Neural progenitor cell (in vitro differentiated cells): ENCODE data around the gene PRRC1. TPM values are rescaled to one million over a fixed set of nuclear protein-coding genes. Genes with fewer than 3 reads are reported as not detected.

Source experiments
- DNase-seq: peaks from one replicate; pipeline ENCODE4 v3.0.0-alpha.2; 2016; ENCODE audit warnings: low spot score
- H2AFZ ChIP-seq: fragments of 200-600 bp; sonication (generic); replicated peaks from 2 replicates; pipeline ENCODE4 v1.6.1; 2016; ENCODE audit warnings: antibody characterized with exemption
- H3F3A ChIP-seq: fragments of 200-600 bp; sonication (generic); 2 replicates; pipeline ENCODE4 v1.6.1; 2016; ENCODE audit warnings: antibody characterized with exemption, low read depth
- H3K27ac ChIP-seq: fragments of 200-600 bp; sonication (generic); 2 replicates; pipeline ENCODE4 v1.5.1; 2016; ENCODE audit warnings: mild to moderate bottlenecking
- H3K27me3 ChIP-seq: fragments of 200-600 bp; sonication (generic); 2 replicates; pipeline ENCODE4 v1.6.1; 2016; ENCODE audit warnings: mild to moderate bottlenecking, moderate library complexity
- H3K36me3 ChIP-seq: fragments of 200-600 bp; sonication (generic); 2 replicates; pipeline ENCODE4 v1.5.1; 2016
- H3K4me1 ChIP-seq: fragments of 200-600 bp; sonication (generic); 2 replicates; pipeline ENCODE4 v1.6.1; 2016; ENCODE audit warnings: mixed run types
- H3K4me2 ChIP-seq: fragments of 200-600 bp; sonication (generic); 2 replicates; pipeline ENCODE4 v1.6.1; 2016
- H3K4me3 ChIP-seq: fragments of 200-600 bp; sonication (generic); 2 replicates; pipeline ENCODE4 v1.5.1; 2016
- H3K79me2 ChIP-seq: fragments of 200-600 bp; sonication (generic); 2 replicates; pipeline ENCODE4 v1.6.1; 2016; ENCODE audit warnings: low read depth
- H3K9ac ChIP-seq: fragments of 200-600 bp; sonication (generic); 2 replicates; pipeline ENCODE4 v1.6.1; 2016
- H3K9me3 ChIP-seq: fragments of 200-600 bp; sonication (generic); 2 replicates; pipeline ENCODE4 v1.5.1; 2016; ENCODE audit warnings: low read depth
- H4K20me1 ChIP-seq: fragments of 200-600 bp; sonication (generic); 2 replicates; pipeline ENCODE4 v1.6.1; 2016; ENCODE audit warnings: low read depth
- H3K27ac Mint-ChIP-seq: 3 replicates; pipeline ENCODE4 v1.8.0; 2021; ENCODE audit warnings: mixed read lengths
- H3K27me3 Mint-ChIP-seq: 2 replicates; pipeline ENCODE4 v1.8.0; 2022; ENCODE audit warnings: low read depth, mild to moderate bottlenecking, inconsistent platforms, moderate library complexity, mixed read lengths; ENCODE audit not compliant: insufficient read depth
- H3K36me3 Mint-ChIP-seq: 3 replicates; pipeline ENCODE4 v1.8.0; 2021; ENCODE audit warnings: mixed read lengths
- H3K4me1 Mint-ChIP-seq: 3 replicates; pipeline ENCODE4 v1.8.0; 2021; ENCODE audit warnings: mixed read lengths
- H3K4me3 Mint-ChIP-seq: 3 replicates; pipeline ENCODE4 v1.8.0; 2021; ENCODE audit warnings: mild to moderate bottlenecking, moderate library complexity, mixed read lengths
- H3K9me3 Mint-ChIP-seq: 3 replicates; pipeline ENCODE4 v1.8.0; 2020; ENCODE audit warnings: mixed read lengths
- EZH2 ChIP-seq: fragments of 200-600 bp; sonication (generic); IDR thresholded peaks from 2 replicates; pipeline ENCODE4 v1.6.1; 2017; ENCODE audit warnings: antibody characterized with exemption, mild to moderate bottlenecking, moderate library complexity
- EZH2phosphoT487 ChIP-seq: fragments of 200-600 bp; sonication (generic); IDR thresholded peaks from 2 replicates; pipeline ENCODE4 v1.6.1; 2017; ENCODE audit warnings: antibody characterized with exemption
- total RNA-seq: library from RNA; depleted of rRNA; stranded (reverse); fragments of >200 nt; gene quantifications from 2 replicates; pipeline ENCODE4 v1.2.3, GENCODE V29; 2015; ENCODE audit warnings: low replicate concordance
- TF ChIP-seq, protein P1 (sequence below): fragments of 200-600 bp; sonication (generic); IDR thresholded peaks from 2 replicates; pipeline ENCODE4 v1.5.1; 2017; ENCODE audit warnings: antibody characterized with exemption, mild to moderate bottlenecking

Gene PRRC1
- total RNA-seq, 1 donor from 2014 or later: 58.9 TPM

DNA sequence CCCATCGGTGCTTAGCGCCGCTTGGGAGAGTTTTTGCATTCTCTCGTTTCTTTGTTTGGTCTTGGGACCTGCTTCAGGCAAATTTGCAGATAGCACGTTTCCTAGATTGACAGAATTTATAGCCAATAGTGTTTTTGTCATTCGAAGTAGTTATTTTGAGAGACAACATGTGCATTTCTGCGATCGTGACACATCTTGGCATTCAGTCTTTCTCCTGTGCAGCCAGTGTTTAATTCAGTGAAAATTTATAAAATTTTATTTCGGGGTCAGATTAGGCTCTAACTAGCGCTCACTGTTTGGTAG lies 830 bp downstream of the PRRC1 start:
- peak overlapping the region; percentile 14 for H3K27ac Mint-ChIP-seq
- Histone ChIP-seq H3F3A (peaks cover 6% of the 10 kb centered on the region), H3K36me3 (no peaks in the 10 kb centered on the region), H3K9ac (peak overlapping the region; percentile 78), H4K20me1 (peaks cover 55% of the 10 kb centered on the region), H3K27ac (no peak overlapping the region), H3K4me2 (peak overlapping the region; percentile 92), H2AFZ (no peak overlapping the region), H3K9me3 (no peaks in the 10 kb centered on the region), H3K79me2 (peaks cover 57% of the 10 kb centered on the region), H3K4me3 (peak overlapping the region; percentile 86), H3K4me1 (peaks cover 16% of the 10 kb centered on the region), H3K27me3 (no peaks in the 10 kb centered on the region)
- peaks cover 10% of the 10 kb centered on the region for H3K9me3 Mint-ChIP-seq
- H3K4me1 Mint-ChIP-seq: peaks cover 23% of the 10 kb centered on the region
- peaks cover 24% of the 10 kb centered on the region for H3K36me3 Mint-ChIP-seq
- H3K4me3 Mint-ChIP-seq: peak overlapping the region; percentile 90
- TF ChIP-seq EZH2: no peak
- TF ChIP-seq EZH2phosphoT487: no peak
- TF ChIP-seq, protein P1, sequence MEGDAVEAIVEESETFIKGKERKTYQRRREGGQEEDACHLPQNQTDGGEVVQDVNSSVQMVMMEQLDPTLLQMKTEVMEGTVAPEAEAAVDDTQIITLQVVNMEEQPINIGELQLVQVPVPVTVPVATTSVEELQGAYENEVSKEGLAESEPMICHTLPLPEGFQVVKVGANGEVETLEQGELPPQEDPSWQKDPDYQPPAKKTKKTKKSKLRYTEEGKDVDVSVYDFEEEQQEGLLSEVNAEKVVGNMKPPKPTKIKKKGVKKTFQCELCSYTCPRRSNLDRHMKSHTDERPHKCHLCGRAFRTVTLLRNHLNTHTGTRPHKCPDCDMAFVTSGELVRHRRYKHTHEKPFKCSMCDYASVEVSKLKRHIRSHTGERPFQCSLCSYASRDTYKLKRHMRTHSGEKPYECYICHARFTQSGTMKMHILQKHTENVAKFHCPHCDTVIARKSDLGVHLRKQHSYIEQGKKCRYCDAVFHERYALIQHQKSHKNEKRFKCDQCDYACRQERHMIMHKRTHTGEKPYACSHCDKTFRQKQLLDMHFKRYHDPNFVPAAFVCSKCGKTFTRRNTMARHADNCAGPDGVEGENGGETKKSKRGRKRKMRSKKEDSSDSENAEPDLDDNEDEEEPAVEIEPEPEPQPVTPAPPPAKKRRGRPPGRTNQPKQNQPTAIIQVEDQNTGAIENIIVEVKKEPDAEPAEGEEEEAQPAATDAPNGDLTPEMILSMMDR: no peak
- no peak for DNase-seq
- peaks cover 2% of the 10 kb centered on the region for H3K27me3 Mint-ChIP-seq

DNA sequence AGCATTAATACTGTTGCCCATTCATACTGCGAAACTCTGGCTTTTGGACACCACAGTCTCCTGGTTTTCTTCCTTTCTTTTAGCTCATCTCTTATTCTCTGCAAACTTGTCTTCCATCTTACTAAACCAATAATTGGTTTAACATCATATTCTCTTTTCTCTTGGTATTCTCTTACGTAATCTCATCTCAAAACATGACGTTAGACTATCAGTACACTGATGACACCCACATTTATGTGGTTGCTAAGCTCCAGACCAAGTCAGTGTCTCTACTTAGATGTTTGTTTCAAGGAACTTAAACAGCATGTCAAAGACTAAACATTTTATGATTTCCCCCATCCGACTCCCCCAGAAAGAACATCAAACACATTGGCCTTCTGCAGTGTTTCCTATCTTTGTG lies 2.1 kb downstream of the PRRC1 start:
- H3K4me3 ChIP-seq: peak overlapping the region; percentile 86
- H3K27ac ChIP-seq: no peak overlapping the region
- no peak overlapping the region for H3K27ac Mint-ChIP-seq
- no peaks in the 10 kb centered on the region for H3K36me3 ChIP-seq
- peaks cover 2% of the 10 kb centered on the region for H3K27me3 Mint-ChIP-seq
- peaks cover 55% of the 10 kb centered on the region for H4K20me1 ChIP-seq
- TF ChIP-seq, protein P1: no peak
- TF ChIP-seq EZH2phosphoT487 (no peak), EZH2 (no peak)
- no peak overlapping the region for H3K9ac ChIP-seq
- no peak for DNase-seq
- peaks cover 23% of the 10 kb centered on the region for H3K4me1 Mint-ChIP-seq
- H3K79me2 ChIP-seq: peaks cover 62% of the 10 kb centered on the region
- peaks cover 6% of the 10 kb centered on the region for H3F3A ChIP-seq
- H3K4me2 ChIP-seq: peak overlapping the region; percentile 92
- no peak overlapping the region for H2AFZ ChIP-seq
- no peaks in the 10 kb centered on the region for H3K27me3 ChIP-seq
- H3K4me3 Mint-ChIP-seq: peak overlapping the region; percentile 90
- peaks cover 16% of the 10 kb centered on the region for H3K4me1 ChIP-seq
- H3K9me3 Mint-ChIP-seq: peaks cover 10% of the 10 kb centered on the region
- peaks cover 29% of the 10 kb centered on the region for H3K36me3 Mint-ChIP-seq
- H3K9me3 ChIP-seq: no peaks in the 10 kb centered on the region

DNA sequence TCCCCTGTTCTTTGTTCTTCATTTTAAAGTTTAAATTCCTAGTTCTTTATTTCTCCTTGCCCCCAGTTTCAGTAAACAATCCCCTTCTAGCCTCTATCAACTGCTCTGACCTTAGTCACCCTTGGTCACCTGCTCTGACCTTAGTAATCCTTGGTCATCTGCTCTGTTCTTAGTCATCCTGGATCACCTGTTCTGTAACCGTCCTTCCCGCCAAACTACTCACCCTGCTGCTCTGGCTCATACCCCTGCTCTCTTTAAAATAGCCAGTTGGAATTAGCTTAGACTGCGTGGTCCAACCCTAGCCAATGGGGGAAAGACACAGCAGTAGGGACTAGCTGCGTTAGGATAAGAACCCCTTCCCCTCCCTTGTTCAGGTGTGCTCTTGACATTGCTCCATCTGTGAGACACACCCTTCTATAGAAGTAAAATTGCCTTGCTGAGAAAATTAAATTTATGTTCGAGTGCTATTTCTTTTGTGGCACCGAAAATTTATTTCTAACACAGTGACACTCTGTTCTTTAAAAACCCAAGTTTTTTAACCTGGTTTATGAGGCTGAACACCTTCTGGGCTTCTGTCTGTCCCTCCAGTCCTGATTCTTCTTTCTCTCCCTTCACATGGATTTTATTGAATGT lies 3.8 kb downstream of the PRRC1 start:
- no peak for DNase-seq
- Histone ChIP-seq H3K9ac (no peak overlapping the region), H3K4me3 (no peak overlapping the region), H4K20me1 (peaks cover 62% of the 10 kb centered on the region), H3K9me3 (no peaks in the 10 kb centered on the region), H3K27ac (no peak overlapping the region), H3K27me3 (no peaks in the 10 kb centered on the region), H2AFZ (no peak overlapping the region), H3F3A (peaks cover 6% of the 10 kb centered on the region), H3K4me1 (peaks cover 16% of the 10 kb centered on the region), H3K79me2 (peaks cover 72% of the 10 kb centered on the region), H3K36me3 (peaks cover 17% of the 10 kb centered on the region), H3K4me2 (peak overlapping the region; percentile 9)
- TF ChIP-seq EZH2phosphoT487 (no peak), EZH2 (no peak)
- TF ChIP-seq, protein P1: no peak
- H3K36me3 Mint-ChIP-seq: peaks cover 33% of the 10 kb centered on the region
- H3K27ac Mint-ChIP-seq: peak overlapping the region; percentile 7
- H3K4me1 Mint-ChIP-seq: peaks cover 23% of the 10 kb centered on the region
- peaks cover 2% of the 10 kb centered on the region for H3K27me3 Mint-ChIP-seq
- no peak overlapping the region for H3K4me3 Mint-ChIP-seq
- H3K9me3 Mint-ChIP-seq: peaks cover 10% of the 10 kb centered on the region
